ENCODE measurements around the gene ATP11A.

DNA sequence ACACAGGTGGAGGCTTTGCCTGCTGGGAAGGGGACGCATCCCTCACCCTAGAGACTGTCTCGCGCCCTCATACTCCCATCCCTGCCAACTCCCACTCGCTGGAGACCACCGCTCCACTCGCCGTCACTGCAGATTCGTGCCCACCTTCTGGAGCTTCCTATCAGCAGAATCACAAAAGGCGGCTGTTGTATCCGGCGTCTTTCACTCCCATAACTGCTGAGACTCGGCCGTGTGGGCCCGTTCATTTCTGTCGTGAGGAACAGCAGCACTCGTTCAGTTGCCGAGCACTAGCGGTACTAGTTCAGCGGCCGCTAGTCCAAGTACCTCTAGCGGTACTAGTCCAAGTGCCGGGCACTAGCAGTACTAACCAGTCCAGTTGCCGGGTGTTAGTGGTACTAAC lies 154.6 kb downstream of the ATP11A start:
- TF ChIP-seq, protein P1, sequence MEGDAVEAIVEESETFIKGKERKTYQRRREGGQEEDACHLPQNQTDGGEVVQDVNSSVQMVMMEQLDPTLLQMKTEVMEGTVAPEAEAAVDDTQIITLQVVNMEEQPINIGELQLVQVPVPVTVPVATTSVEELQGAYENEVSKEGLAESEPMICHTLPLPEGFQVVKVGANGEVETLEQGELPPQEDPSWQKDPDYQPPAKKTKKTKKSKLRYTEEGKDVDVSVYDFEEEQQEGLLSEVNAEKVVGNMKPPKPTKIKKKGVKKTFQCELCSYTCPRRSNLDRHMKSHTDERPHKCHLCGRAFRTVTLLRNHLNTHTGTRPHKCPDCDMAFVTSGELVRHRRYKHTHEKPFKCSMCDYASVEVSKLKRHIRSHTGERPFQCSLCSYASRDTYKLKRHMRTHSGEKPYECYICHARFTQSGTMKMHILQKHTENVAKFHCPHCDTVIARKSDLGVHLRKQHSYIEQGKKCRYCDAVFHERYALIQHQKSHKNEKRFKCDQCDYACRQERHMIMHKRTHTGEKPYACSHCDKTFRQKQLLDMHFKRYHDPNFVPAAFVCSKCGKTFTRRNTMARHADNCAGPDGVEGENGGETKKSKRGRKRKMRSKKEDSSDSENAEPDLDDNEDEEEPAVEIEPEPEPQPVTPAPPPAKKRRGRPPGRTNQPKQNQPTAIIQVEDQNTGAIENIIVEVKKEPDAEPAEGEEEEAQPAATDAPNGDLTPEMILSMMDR (IDR thresholded peaks at IDR 0.05; ENCODE audit: low read depth, low read length): no peak
- TF ChIP-seq EZH2phosphoT487 (IDR thresholded peaks at IDR 0.05; ENCODE audit: low read depth): no peak
